ENCODE data around the gene TBC1D9.

TBC1D9 gene

GRCh38 chr4:140659943-140660700 lies 96.1 kb downstream of the TBC1D9 start (continued):
- TF ChIP-seq, protein P1, sequence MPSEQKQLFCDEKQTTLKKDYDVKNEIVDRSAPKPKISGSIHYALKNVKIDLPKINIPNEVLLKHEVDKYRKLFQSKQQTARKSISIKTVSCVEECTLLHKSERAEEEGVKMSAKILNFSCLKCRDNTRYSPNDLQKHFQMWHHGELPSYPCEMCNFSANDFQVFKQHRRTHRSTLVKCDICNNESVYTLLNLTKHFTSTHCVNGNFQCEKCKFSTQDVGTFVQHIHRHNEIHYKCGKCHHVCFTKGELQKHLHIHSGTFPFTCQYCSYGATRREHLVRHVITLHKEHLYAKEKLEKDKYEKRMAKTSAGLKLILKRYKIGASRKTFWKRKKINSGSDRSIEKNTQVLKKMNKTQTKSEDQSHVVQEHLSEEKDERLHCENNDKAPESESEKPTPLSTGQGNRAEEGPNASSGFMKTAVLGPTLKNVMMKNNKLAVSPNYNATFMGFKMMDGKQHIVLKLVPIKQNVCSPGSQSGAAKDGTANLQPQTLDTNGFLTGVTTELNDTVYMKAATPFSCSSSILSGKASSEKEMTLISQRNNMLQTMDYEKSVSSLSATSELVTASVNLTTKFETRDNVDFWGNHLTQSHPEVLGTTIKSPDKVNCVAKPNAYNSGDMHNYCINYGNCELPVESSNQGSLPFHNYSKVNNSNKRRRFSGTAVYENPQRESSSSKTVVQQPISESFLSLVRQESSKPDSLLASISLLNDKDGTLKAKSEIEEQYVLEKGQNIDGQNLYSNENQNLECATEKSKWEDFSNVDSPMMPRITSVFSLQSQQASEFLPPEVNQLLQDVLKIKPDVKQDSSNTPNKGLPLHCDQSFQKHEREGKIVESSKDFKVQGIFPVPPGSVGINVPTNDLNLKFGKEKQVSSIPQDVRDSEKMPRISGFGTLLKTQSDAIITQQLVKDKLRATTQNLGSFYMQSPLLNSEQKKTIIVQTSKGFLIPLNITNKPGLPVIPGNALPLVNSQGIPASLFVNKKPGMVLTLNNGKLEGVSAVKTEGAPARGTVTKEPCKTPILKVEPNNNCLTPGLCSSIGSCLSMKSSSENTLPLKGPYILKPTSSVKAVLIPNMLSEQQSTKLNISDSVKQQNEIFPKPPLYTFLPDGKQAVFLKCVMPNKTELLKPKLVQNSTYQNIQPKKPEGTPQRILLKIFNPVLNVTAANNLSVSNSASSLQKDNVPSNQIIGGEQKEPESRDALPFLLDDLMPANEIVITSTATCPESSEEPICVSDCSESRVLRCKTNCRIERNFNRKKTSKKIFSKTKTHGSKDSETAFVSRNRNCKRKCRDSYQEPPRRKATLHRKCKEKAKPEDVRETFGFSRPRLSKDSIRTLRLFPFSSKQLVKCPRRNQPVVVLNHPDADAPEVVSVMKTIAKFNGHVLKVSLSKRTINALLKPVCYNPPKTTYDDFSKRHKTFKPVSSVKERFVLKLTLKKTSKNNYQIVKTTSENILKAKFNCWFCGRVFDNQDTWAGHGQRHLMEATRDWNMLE (tag by site-specific recombination; conservative IDR thresholded peaks at IDR 0.05; ENCODE audit: low read depth), result no peak

DNA sequence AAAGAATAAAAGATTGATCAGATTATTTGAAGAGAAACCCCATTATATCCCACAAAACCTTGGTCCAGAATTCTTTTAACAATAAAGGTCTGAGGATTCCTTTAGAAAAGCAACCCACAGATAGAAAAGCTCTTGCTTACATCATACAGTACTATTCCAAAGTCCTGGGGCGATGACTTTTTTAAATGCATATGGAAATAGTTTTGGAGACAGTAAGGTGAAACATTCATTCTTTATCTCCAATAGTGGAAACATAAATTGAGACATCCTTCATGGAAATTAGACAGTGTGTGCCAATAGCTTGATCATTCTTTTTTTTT lies 101.7 kb downstream of the TBC1D9 start:
- H3K4me3 ChIP-seq (ENCODE audit: low read depth, low read length), result no peak overlapping the region
- H3K4me1 ChIP-seq (ENCODE audit: control insufficient read depth, insufficient read depth, low read length), result no peaks in the 10 kb centered on the region
- POLR2A ChIA-PET, result interaction anchor here (0.7 to 1.4 kb wide), 2 partner anchors 15 to 102 kb away, joined by 4 to 6 read pairs; partner anchors contain the start of gene TBC1D9
- no peak overlapping the region for H3K27ac ChIP-seq (ENCODE audit: extremely low read depth, low read depth, low read length)
- H3K9me3 ChIP-seq (ENCODE audit: control insufficient read depth, insufficient read depth, low read depth, low read length), result no peaks in the 10 kb centered on the region
- TF ChIP-seq ZXDB (tag by site-specific recombination; IDR thresholded peaks at IDR 0.05), result no peak
- CTCF ChIA-PET, result interaction anchor here (1.6 kb wide), 1 partner anchor 196 kb away, joined by 6 read pairs; no protein-coding TSS in a partner anchor
- H3K36me3 ChIP-seq (ENCODE audit: control insufficient read depth in 2 of 2, insufficient read depth in 1 of 2, low read length in 2 of 2), result peaks cover 6 to 78% of the 10 kb centered on the region in 2 experiments

- CTCF ChIA-PET, result interaction anchor here (1.6 kb wide), 1 partner anchor 196 kb away, joined by 6 read pairs; no protein-coding TSS in a partner anchor
- H3K4me3 ChIP-seq (ENCODE audit: low read depth, low read length), result no peak overlapping the region
- no peaks in the 10 kb centered on the region for H3K9me3 ChIP-seq (ENCODE audit: control insufficient read depth, insufficient read depth, low read depth, low read length)
- POLR2A ChIA-PET, result interaction anchor here (0.7 to 1.4 kb wide), 2 partner anchors 16 to 103 kb away, joined by 4 to 6 read pairs; partner anchors contain the start of gene TBC1D9
- H3K36me3 ChIP-seq (ENCODE audit: control insufficient read depth in 2 of 2, insufficient read depth in 1 of 2, low read length in 2 of 2), result peaks cover 5 to 75% of the 10 kb centered on the region in 2 experiments
- no peaks in the 10 kb centered on the region for H3K4me1 ChIP-seq (ENCODE audit: control insufficient read depth, insufficient read depth, low read length)
- TF ChIP-seq ZNF544 (tag by site-specific recombination; IDR thresholded peaks at IDR 0.05) (no peak), PRDM1 (tag by site-specific recombination; IDR thresholded peaks at IDR 0.05) (peak; percentile 23; the same call in 1 of the 2 replicates), KLF9 (tag by site-specific recombination; IDR thresholded peaks at IDR 0.05; ENCODE audit: low read depth) (no peak), ZNF214 (tag by site-specific recombination; IDR thresholded peaks at IDR 0.05; ENCODE audit: borderline replicate concordance) (no peak)
- no peak overlapping the region for H3K27ac ChIP-seq (ENCODE audit: extremely low read depth, low read depth, low read length)
These were observed 102.3 kb downstream of the TBC1D9 start for GRCh38 chr4:140653718-140654494.

GRCh38 chr4:140652601-140653000 lies 103.6 kb downstream of the TBC1D9 start:
- H3K4me3 ChIP-seq (ENCODE audit: low read depth, low read length), result no peak overlapping the region
- CTCF ChIA-PET, result no interaction called here
- H3K9me3 ChIP-seq (ENCODE audit: control insufficient read depth, insufficient read depth, low read depth, low read length), result no peaks in the 10 kb centered on the region
- POLR2A ChIA-PET, result interaction anchor here (0.9 kb wide), 1 partner anchor 104 kb away, joined by 3 read pairs; the partner anchor contains the start of gene TBC1D9
- H3K36me3 ChIP-seq (ENCODE audit: control insufficient read depth in 2 of 2, insufficient read depth in 1 of 2, low read length in 2 of 2), result peaks cover 3 to 74% of the 10 kb centered on the region in 2 experiments
- H3K27ac ChIP-seq (ENCODE audit: extremely low read depth, low read depth, low read length), result no peak overlapping the region
- no peaks in the 10 kb centered on the region for H3K4me1 ChIP-seq (ENCODE audit: control insufficient read depth, insufficient read depth, low read length)
- TF ChIP-seq, protein P2, sequence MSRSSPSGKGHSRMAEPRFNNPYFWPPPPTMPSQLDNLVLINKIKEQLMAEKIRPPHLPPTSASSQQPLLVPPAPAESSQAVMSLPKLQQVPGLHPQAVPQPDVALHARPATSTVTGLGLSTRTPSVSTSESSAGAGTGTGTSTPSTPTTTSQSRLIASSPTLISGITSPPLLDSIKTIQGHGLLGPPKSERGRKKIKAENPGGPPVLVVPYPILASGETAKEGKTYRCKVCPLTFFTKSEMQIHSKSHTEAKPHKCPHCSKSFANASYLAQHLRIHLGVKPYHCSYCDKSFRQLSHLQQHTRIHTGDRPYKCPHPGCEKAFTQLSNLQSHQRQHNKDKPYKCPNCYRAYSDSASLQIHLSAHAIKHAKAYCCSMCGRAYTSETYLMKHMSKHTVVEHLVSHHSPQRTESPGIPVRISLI (tag by site-specific recombination; IDR thresholded peaks at IDR 0.05), result no peak
- TF ChIP-seq ZFP3 (tag by site-specific recombination; IDR thresholded peaks at IDR 0.05; ENCODE audit: low read depth) (no peak), YY1 (tag by site-specific recombination; IDR thresholded peaks at IDR 0.05) (no peak), PRDM4 (tag by site-specific recombination; IDR thresholded peaks at IDR 0.05) (no peak), ZNF704 (tag by site-specific recombination; IDR thresholded peaks at IDR 0.05) (no peak), ZNF629 (tag by site-specific recombination; IDR thresholded peaks at IDR 0.05) (no peak), FEZF1 (tag by site-specific recombination; IDR thresholded peaks at IDR 0.05) (no peak), ZNF214 (tag by site-specific recombination; IDR thresholded peaks at IDR 0.05; ENCODE audit: borderline replicate concordance) (no peak), SCRT1 (tag by site-specific recombination; IDR thresholded peaks at IDR 0.05; ENCODE audit: borderline replicate concordance) (no peak), ZNF211 (tag by site-specific recombination; IDR thresholded peaks at IDR 0.05; ENCODE audit: low read depth) (no peak)

All from HEK293 (cell line).